Suprapubic skin (tissue), 4 donors: Measurements from ENCODE around the gene ARID5B. TPM values are rescaled to one million over a fixed set of nuclear protein-coding genes. Genes with fewer than 3 reads are reported as not detected.

Experiments used
- DNase-seq, 2 donors: peaks; one replicate each; pipeline ENCODE4 v3.0.0-alpha.2; 2019; ENCODE audit warnings: low spot score in 2 of 2
- H3K27ac ChIP-seq: fragments of 200-600 bp; sonication (generic); one replicate; pipeline ENCODE4 v1.5.1; 2019
- H3K27me3 ChIP-seq: fragments of 200-600 bp; sonication (generic); one replicate; pipeline ENCODE4 v1.5.1; 2019
- H3K36me3 ChIP-seq: fragments of 200-600 bp; sonication (generic); one replicate; pipeline ENCODE4 v1.5.1; 2019
- H3K4me1 ChIP-seq: fragments of 200-600 bp; sonication (generic); one replicate; pipeline ENCODE4 v1.5.1; 2019
- H3K4me3 ChIP-seq: fragments of 200-600 bp; sonication (generic); one replicate; pipeline ENCODE4 v1.5.1; 2019; ENCODE audit warnings: mild to moderate bottlenecking
- H3K9me3 ChIP-seq: fragments of 200-600 bp; sonication (generic); one replicate; pipeline ENCODE4 v1.5.1; 2019
- EP300 ChIP-seq: sonication (generic); formaldehyde crosslinking; IDR thresholded peaks from one replicate; pipeline ENCODE4 v1.6.1; 2017; ENCODE audit warnings: antibody characterized with exemption
- POLR2A ChIP-seq, 2 donors: fragments of 450-650 bp; IDR thresholded peaks; one replicate each; pipeline ENCODE4 v1.6.1; 2017; ENCODE audit warnings: antibody characterized with exemption in 2 of 2, mild to moderate bottlenecking in 2 of 2, moderate library complexity in 2 of 2
- POLR2AphosphoS5 ChIP-seq, 3 donors: sonication (generic); formaldehyde crosslinking; IDR thresholded peaks; one replicate each; pipeline ENCODE4 v1.6.1; 2017; ENCODE audit warnings: antibody characterized with exemption in 3 of 3
- WGBS: methylation state at CpG from one replicate; pipeline ENCODE4 v1.1.5; 2018; 5-methylcytosine and 5-hydroxymethylcytosine counted together
- total RNA-seq, 4 donors: library from RNA; depleted of rRNA; stranded (reverse); fragments of >200 nt; gene quantifications; one replicate each; pipeline ENCODE4 v1.1.0, GENCODE V29; 2016
- TF ChIP-seq, protein P1 (sequence below), 2 donors: fragments of 200-600 bp in 1 of 2; fragments of 450-650 bp in 1 of 2; sonication (generic) in 1 of 2; IDR thresholded peaks; one replicate each; pipeline ENCODE4 v1.5.1; 2016 to 2019; ENCODE audit warnings: antibody characterized with exemption in 2 of 2, mild to moderate bottlenecking in 1 of 2, moderate library complexity in 1 of 2

ARID5B gene
- total RNA-seq, 4 donors from 2014 or later: 45.4 to 75.2 (median 71.9) TPM

- Histone ChIP-seq H3K4me1 (no peaks in the 10 kb centered on the region), H3K4me3 (no peak overlapping the region), H3K27ac (no peak overlapping the region), H3K27me3 (no peaks in the 10 kb centered on the region), H3K36me3 (no peaks in the 10 kb centered on the region), H3K9me3 (no peaks in the 10 kb centered on the region)
- 71% methylated on average over 2 of the region's 2 CpGs for WGBS
- TF ChIP-seq EP300 (no peak), POLR2AphosphoS5 (IDR thresholded peaks at IDR 0.05) (no peak), POLR2A (IDR thresholded peaks at IDR 0.05) (no peak)
- TF ChIP-seq, protein P1, sequence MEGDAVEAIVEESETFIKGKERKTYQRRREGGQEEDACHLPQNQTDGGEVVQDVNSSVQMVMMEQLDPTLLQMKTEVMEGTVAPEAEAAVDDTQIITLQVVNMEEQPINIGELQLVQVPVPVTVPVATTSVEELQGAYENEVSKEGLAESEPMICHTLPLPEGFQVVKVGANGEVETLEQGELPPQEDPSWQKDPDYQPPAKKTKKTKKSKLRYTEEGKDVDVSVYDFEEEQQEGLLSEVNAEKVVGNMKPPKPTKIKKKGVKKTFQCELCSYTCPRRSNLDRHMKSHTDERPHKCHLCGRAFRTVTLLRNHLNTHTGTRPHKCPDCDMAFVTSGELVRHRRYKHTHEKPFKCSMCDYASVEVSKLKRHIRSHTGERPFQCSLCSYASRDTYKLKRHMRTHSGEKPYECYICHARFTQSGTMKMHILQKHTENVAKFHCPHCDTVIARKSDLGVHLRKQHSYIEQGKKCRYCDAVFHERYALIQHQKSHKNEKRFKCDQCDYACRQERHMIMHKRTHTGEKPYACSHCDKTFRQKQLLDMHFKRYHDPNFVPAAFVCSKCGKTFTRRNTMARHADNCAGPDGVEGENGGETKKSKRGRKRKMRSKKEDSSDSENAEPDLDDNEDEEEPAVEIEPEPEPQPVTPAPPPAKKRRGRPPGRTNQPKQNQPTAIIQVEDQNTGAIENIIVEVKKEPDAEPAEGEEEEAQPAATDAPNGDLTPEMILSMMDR (IDR thresholded peaks at IDR 0.05): no peak
- DNase-seq: no peak
Measured at GRCh38 chr10:61959814-61960213, 58.3 kb downstream of the ARID5B start.

DNA sequence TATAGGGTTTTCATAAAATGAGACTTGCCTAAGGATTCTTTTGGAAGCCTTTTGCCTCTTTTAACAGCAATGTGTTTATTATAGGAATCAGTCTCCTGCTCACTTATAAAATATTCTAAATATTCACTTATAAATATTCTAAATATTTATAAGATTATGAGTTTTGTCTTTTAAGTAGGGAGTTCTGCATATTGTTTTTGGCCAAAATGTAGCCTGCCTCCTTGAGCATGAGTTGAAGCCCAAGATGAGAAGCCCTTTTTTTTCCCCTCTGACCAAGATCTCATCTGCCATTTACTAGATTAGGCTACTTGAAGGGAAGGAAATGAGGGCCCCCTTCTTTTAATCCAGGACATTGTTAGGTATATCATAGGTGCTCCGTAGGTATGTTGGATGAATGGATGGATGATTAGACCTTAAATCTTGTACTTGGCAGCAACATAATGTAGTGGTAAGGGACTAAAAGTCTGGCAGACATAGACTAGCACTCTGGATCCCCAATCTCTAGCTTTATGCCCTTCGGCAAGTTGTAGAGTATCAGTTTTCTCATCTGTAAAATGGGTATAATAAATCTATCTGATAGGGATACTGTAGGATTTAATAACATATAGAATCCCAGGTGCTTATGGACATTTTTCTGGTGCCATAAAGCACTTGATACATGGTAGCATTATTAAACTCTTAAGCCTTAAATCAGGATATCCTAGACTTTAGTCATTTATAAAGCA, 59.1 kb downstream of the ARID5B start:
- Histone ChIP-seq H3K36me3 (no peaks in the 10 kb centered on the region), H3K4me3 (no peak overlapping the region), H3K9me3 (no peaks in the 10 kb centered on the region), H3K4me1 (no peaks in the 10 kb centered on the region), H3K27me3 (no peaks in the 10 kb centered on the region), H3K27ac (no peak overlapping the region)
- DNase-seq: no peak
- TF ChIP-seq EP300: no peak
- no peak for TF ChIP-seq POLR2AphosphoS5 (IDR thresholded peaks at IDR 0.05)
- no peak for TF ChIP-seq POLR2A (IDR thresholded peaks at IDR 0.05)
- TF ChIP-seq, protein P1 (IDR thresholded peaks at IDR 0.05): no peak
- WGBS: 98% methylated on average over 2 of the region's 2 CpGs

GRCh38 chr10:61961278-61961677, 59.8 kb downstream of the ARID5B start:
- Histone ChIP-seq H3K27me3 (no peaks in the 10 kb centered on the region), H3K4me1 (no peaks in the 10 kb centered on the region), H3K4me3 (no peak overlapping the region), H3K27ac (no peak overlapping the region), H3K9me3 (no peaks in the 10 kb centered on the region), H3K36me3 (no peaks in the 10 kb centered on the region)
- 81% methylated on average over 8 of the region's 8 CpGs for WGBS
- TF ChIP-seq, protein P1 (IDR thresholded peaks at IDR 0.05): no peak
- no peak for DNase-seq

- no peak overlapping the region for H3K27ac ChIP-seq
- TF ChIP-seq POLR2AphosphoS5 (IDR thresholded peaks at IDR 0.05) (no peak), EP300 (no peak), POLR2A (IDR thresholded peaks at IDR 0.05) (no peak)
- TF ChIP-seq, protein P1 (IDR thresholded peaks at IDR 0.05): no peak
- no peaks in the 10 kb centered on the region for H3K4me1 ChIP-seq
- no peaks in the 10 kb centered on the region for H3K9me3 ChIP-seq
- no peaks in the 10 kb centered on the region for H3K36me3 ChIP-seq
- 92% methylated on average over 4 of the region's 4 CpGs for WGBS
- no peaks in the 10 kb centered on the region for H3K27me3 ChIP-seq
- no peak for DNase-seq
- H3K4me3 ChIP-seq: no peak overlapping the region
Measured at GRCh38 chr10:61962971-61963370, 61.5 kb downstream of the ARID5B start.

DNA sequence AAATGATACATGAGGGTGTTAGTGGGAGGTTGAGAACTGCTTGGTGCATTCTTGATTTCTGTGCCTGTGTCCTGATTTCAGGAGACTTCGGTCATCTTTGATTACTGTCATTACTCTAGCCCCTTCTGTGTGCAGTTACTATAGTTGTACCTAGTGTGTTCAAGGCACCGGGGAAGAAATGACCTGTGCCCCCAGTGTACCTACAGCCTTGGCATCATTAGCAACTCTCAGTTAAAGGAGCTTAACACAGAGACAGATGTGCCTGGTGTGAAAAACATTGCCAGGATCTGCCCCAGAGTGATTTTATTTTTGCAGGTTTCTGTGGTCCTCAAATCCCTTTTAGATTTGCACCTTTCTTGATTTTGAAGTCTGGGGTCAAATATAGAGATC, 62.2 kb downstream of the ARID5B start:
- DNase-seq: no peak
- Histone ChIP-seq H3K4me3 (no peak overlapping the region), H3K36me3 (no peaks in the 10 kb centered on the region), H3K9me3 (no peaks in the 10 kb centered on the region), H3K4me1 (no peaks in the 10 kb centered on the region), H3K27me3 (no peaks in the 10 kb centered on the region), H3K27ac (no peak overlapping the region)
- TF ChIP-seq, protein P1 (IDR thresholded peaks at IDR 0.05): no peak
- TF ChIP-seq POLR2AphosphoS5 (IDR thresholded peaks at IDR 0.05) (no peak), POLR2A (IDR thresholded peaks at IDR 0.05) (no peak), EP300 (no peak)
- WGBS: 88% methylated on average over 2 of the region's 2 CpGs
